OCI-LY7 (cell line): ENCODE data around the gene C4orf51. TPM values are rescaled to one million over a fixed set of nuclear protein-coding genes. Genes with fewer than 3 reads are reported as not detected.

ENCODE experiments used
- BruUV-seq: library from RNA; stranded (reverse); fragments of 400-500 nt; replicated peaks from 2 replicates; lab custom pipeline; 2021; lab: Mats Ljungman, UMichigan
- CTCF ChIA-PET: fragments of 300-600 bp; sonication (Branson Sonifier 250); formaldehyde crosslinking; loops from one replicate; lab custom pipeline; 2022; ENCODE audit warnings: antibody characterized with exemption; ENCODE audit not compliant: unreplicated experiment; lab: Charles Lee
- POLR2A ChIA-PET: fragments of 300-600 bp; sonication (Branson Sonifier 250); formaldehyde crosslinking; loops from one replicate; lab custom pipeline; 2022; ENCODE audit warnings: antibody characterized with exemption; lab: Charles Lee
- DNase-seq: peaks from one replicate; pipeline ENCODE4 v3.0.0-alpha.2; 2015; ENCODE audit warnings: low spot score
- H2AFZ ChIP-seq: fragments of 200-600 bp; sonication (generic), shearing (Covaris generic); 2 replicates; pipeline ENCODE4 v1.6.1; 2014; ENCODE audit warnings: mild to moderate bottlenecking, antibody characterized with exemption, low read length, moderate library complexity
- H3K27ac ChIP-seq: fragments of 200-600 bp; sonication (generic); 2 replicates; pipeline ENCODE4 v1.5.1; 2014; ENCODE audit warnings: mixed run types, low read depth, mild to moderate bottlenecking, moderate library complexity, low read length, inconsistent platforms; ENCODE audit not compliant: poor library complexity, severe bottlenecking
- H3K36me3 ChIP-seq: fragments of 200-600 bp; sonication (generic); 2 replicates; pipeline ENCODE4 v1.6.1; 2014; ENCODE audit warnings: mild to moderate bottlenecking, antibody characterized with exemption, low read length, moderate library complexity, mixed read lengths; ENCODE audit not compliant: insufficient read depth
- H3K4me1 ChIP-seq: fragments of 200-600 bp; sonication (generic); 2 replicates; pipeline ENCODE4 v1.5.1; 2014; ENCODE audit warnings: mild to moderate bottlenecking, low read length; ENCODE audit not compliant: insufficient read depth, poor library complexity, severe bottlenecking
- H3K4me2 ChIP-seq: fragments of 200-600 bp; sonication (generic); 2 replicates; pipeline ENCODE4 v1.6.1; 2014; ENCODE audit warnings: mild to moderate bottlenecking, low read length
- H3K4me3 ChIP-seq: fragments of 200-600 bp; sonication (generic); 2 replicates; pipeline ENCODE4 v1.5.1; 2014; ENCODE audit warnings: mild to moderate bottlenecking, low read depth, low read length; ENCODE audit not compliant: poor library complexity, severe bottlenecking
- H3K79me2 ChIP-seq: fragments of 200-600 bp; sonication (generic); 2 replicates; pipeline ENCODE4 v1.6.1; 2016; ENCODE audit warnings: low read depth, mild to moderate bottlenecking, low read length, moderate library complexity, mixed read lengths; ENCODE audit not compliant: insufficient read depth
- H3K9me2 ChIP-seq: fragments of 200-600 bp; sonication (generic); 2 replicates; pipeline ENCODE4 v1.6.1; 2016; ENCODE audit warnings: mild to moderate bottlenecking, low read length, mixed read lengths; ENCODE audit not compliant: insufficient read depth
- H3K9me3 ChIP-seq: fragments of 200-600 bp; sonication (generic); 2 replicates; pipeline ENCODE4 v1.6.1; 2014; ENCODE audit warnings: mild to moderate bottlenecking, mixed run types, low read length, mixed read lengths
- H4K20me1 ChIP-seq: fragments of 200-600 bp; sonication (generic); 2 replicates; pipeline ENCODE4 v1.6.1; 2014; ENCODE audit warnings: mild to moderate bottlenecking, antibody characterized with exemption, low read length, moderate library complexity, mixed read lengths; ENCODE audit not compliant: insufficient read depth
- CTCF ChIP-seq: fragments of 200-600 bp; sonication (generic); conservative IDR thresholded peaks from 2 replicates; pipeline ENCODE4 v1.5.1; 2014; ENCODE audit warnings: mild to moderate bottlenecking, antibody characterized with exemption, low read length, moderate library complexity, mixed read lengths
- EZH2phosphoT487 ChIP-seq: fragments of 200-600 bp; sonication (generic); IDR thresholded peaks from 2 replicates; pipeline ENCODE4 v1.6.1; 2018; ENCODE audit warnings: low read depth, borderline replicate concordance, mild to moderate bottlenecking, mixed run types, antibody characterized with exemption, low read length, moderate library complexity, mixed read lengths
- intact Hi-C: fragments of 100-400 bp; cut with micrococcal nuclease; formaldehyde crosslinking; loops from one replicate; pipeline ENCODE4 v1.10.0; 2022; ENCODE audit not compliant: unreplicated experiment
- total RNA-seq, 2 experiments: library from RNA; depleted of rRNA in 1 of 2; stranded (reverse); fragments of >200 nt in 1 of 2; shearing (Covaris generic) in 1 of 2; gene quantifications; 2 replicates each; pipeline ENCODE4 v1.2.3, GENCODE V29; 2014 to 2022

Gene C4orf51
- total RNA-seq, 2 experiments from 2014 or later, result not detected

DNA sequence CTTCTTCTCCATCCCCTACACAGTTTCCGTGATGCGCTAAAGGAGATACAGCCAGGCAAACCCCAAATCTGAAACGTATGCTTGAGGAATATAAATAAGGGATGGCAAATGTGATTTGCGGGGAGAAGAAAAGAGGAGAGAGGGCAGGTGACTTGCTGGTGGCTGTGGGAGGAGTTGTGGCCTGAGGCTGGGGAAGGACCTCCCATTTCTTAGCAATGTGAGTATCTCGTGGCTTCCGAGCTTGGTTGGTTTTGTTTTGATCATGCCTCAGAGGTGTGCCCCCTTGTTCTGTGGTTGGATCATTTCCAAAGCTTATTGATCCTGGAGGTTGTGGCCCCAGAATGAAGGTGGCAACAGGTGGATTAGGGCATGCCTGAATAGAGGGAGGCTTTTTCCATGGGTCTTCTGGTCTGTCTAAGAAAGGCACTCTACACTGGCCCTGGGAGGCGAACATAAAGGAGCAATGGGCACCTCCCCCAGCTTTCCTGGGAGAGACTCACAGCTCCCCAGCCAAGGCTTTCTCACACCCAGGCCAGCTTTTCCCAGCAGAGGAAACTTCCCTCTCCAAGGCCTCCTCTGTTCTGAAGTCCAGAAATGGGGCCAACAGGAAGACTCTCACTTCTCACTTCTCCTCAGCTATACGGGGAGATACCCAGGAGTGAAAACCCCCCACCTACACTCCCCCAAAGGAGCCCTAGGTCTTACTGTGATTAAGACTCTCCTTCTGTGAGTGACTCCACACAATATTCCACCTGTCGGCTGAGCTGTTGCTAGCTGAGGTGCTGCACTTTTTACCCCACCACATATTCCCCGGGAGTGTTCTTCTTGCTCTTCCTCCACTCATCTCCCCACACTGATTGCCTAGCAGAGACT is 40.0 kb downstream of the C4orf51 start:
- Histone ChIP-seq H3K4me3 (no peak overlapping the region), H2AFZ (no peak overlapping the region), H3K27ac (no peak overlapping the region), H3K4me2 (no peak overlapping the region), H3K79me2 (no peaks in the 10 kb centered on the region), H3K36me3 (no peaks in the 10 kb centered on the region), H3K4me1 (no peaks in the 10 kb centered on the region), H3K9me3 (no peaks in the 10 kb centered on the region), H4K20me1 (no peaks in the 10 kb centered on the region), H3K9me2 (no peaks in the 10 kb centered on the region)
- POLR2A ChIA-PET, result interaction anchor here (0.5 kb wide), 1 partner anchor 1354 kb away, joined by 3 read pairs; no protein-coding TSS in a partner anchor
- DNase-seq, result no peak
- CTCF ChIA-PET, result no interaction called here
- intact Hi-C loops, result no loop called here
- no TSS peak for BruUV-seq
- no peak for TF ChIP-seq EZH2phosphoT487
- TF ChIP-seq CTCF, result no peak

- Histone ChIP-seq H3K4me2 (no peak overlapping the region), H3K4me1 (no peaks in the 10 kb centered on the region), H3K4me3 (no peak overlapping the region), H2AFZ (no peak overlapping the region), H3K9me3 (no peaks in the 10 kb centered on the region), H3K27ac (no peak overlapping the region), H3K9me2 (no peaks in the 10 kb centered on the region), H3K79me2 (no peaks in the 10 kb centered on the region), H4K20me1 (no peaks in the 10 kb centered on the region), H3K36me3 (no peaks in the 10 kb centered on the region)
- intact Hi-C loops, result no loop called here
- no TSS peak for BruUV-seq
- no peak for DNase-seq
- TF ChIP-seq CTCF (no peak), EZH2phosphoT487 (no peak)
- POLR2A ChIA-PET, result interaction anchor here (0.7 kb wide), 1 partner anchor 75 kb away, joined by 5 read pairs; no protein-coding TSS in a partner anchor
- CTCF ChIA-PET, result no interaction called here
These were observed 40.7 kb downstream of the C4orf51 start for GRCh38 chr4:145720656-145721055.

DNA sequence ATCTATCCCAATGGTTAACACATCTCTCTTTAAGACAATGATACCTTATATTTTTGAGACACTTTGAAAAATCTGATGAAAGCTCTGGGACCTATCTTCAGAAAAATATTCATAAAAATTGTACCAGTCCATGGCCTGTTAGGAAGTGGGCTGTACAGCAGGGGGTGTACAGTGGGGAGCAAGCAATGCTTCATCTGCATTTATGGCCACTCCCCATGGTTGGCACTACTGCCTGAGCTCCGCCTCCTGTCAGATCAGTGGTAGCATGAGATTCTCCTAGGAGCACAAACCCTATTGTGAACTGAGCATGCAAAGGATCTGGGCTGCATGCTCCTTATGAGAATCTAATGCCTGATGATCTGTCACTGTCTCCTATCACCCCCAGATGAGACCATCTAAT is 42.6 kb downstream of the C4orf51 start:
- POLR2A ChIA-PET, result no interaction called here
- TF ChIP-seq CTCF (no peak), EZH2phosphoT487 (no peak)
- Histone ChIP-seq H3K79me2 (no peaks in the 10 kb centered on the region), H3K4me2 (no peak overlapping the region), H3K9me2 (no peaks in the 10 kb centered on the region), H3K36me3 (no peaks in the 10 kb centered on the region), H3K9me3 (no peaks in the 10 kb centered on the region), H3K4me3 (no peak overlapping the region), H4K20me1 (no peaks in the 10 kb centered on the region), H3K27ac (no peak overlapping the region), H2AFZ (no peak overlapping the region), H3K4me1 (no peaks in the 10 kb centered on the region)
- no TSS peak for BruUV-seq
- CTCF ChIA-PET, result no interaction called here
- no peak for DNase-seq
- intact Hi-C loops, result no loop called here
